Activated naive CD8-positive, alpha-beta T cell treated with anti-CD3 and anti-CD28 coated beads, Interleukin-2, amount 10 ng/mL, durations not matched to agents 7 days and 5 days (primary cell): ENCODE results near the gene ZNF492. TPM values are rescaled to one million over a fixed set of nuclear protein-coding genes. Genes with fewer than 3 reads are reported as not detected.
A peak's percentile ranks its signal among the peaks of the same experiment; 100 is the strongest.
"Not testable (repeated sequence)": the region's sequence is repeated elsewhere in the genome, so short reads cannot be mapped to it uniquely, and the experiment has no call there.

Experiments used
- ATAC-seq: fragments of 150-1000 bp; cut with Tn5 transposase; one replicate; pipeline ENCODE4 v1.10.0; 2021; ENCODE audit warnings: low read depth, moderate library complexity
- POLR2A ChIA-PET: fragments of 350-600 bp; sonication (Branson Sonifier 250); formaldehyde crosslinking; loops from one replicate; lab custom pipeline; 2021; ENCODE audit warnings: antibody characterized with exemption; lab: Charles Lee
- DNase-seq: peaks from one replicate; pipeline ENCODE4 v3.0.0; 2021
- H3K27ac Mint-ChIP-seq: one replicate; pipeline ENCODE4 v1.8.0; 2022; ENCODE audit warnings: mild to moderate bottlenecking, mixed read lengths
- H3K27me3 Mint-ChIP-seq: one replicate; pipeline ENCODE4 v1.8.0; 2022; ENCODE audit warnings: mild to moderate bottlenecking, moderate library complexity, mixed read lengths
- H3K36me3 Mint-ChIP-seq: one replicate; pipeline ENCODE4 v1.8.0; 2021; ENCODE audit warnings: mild to moderate bottlenecking, mixed read lengths
- H3K4me1 Mint-ChIP-seq: one replicate; pipeline ENCODE4 v1.8.0; 2021; ENCODE audit warnings: mixed read lengths
- H3K4me3 Mint-ChIP-seq: one replicate; pipeline ENCODE4 v1.8.0; 2022; ENCODE audit warnings: mild to moderate bottlenecking, moderate library complexity, mixed read lengths
- H3K9me3 Mint-ChIP-seq: one replicate; pipeline ENCODE4 v1.8.0; 2021; ENCODE audit warnings: mixed read lengths
- total RNA-seq, 2 experiments: library from RNA; stranded (reverse); gene quantifications; one replicate each; pipeline ENCODE4 v1.2.3, GENCODE V29; 2021

ZNF492 gene
- total RNA-seq, 2 experiments from 2014 or later, result 2.3 to 2.5 TPM

- H3K9me3 Mint-ChIP-seq, result peaks cover 12% of the 10 kb centered on the region
Measured at GRCh38 chr19:22622901-22623840, 11.0 kb upstream of the ZNF492 start.

GRCh38 chr19:22623841-22624221 lies 10.3 kb upstream of the ZNF492 start:
- POLR2A ChIA-PET, result no interaction called here
- no peak for ATAC-seq

More at GRCh38 chr19:22622901-22623840, 11.0 kb upstream of the ZNF492 start:
- Mint-ChIP-seq H3K27ac (no peak overlapping the region), H3K4me1 (no peaks in the 10 kb centered on the region), H3K36me3 (no peaks in the 10 kb centered on the region), H3K4me3 (no peak overlapping the region), H3K27me3 (no peaks in the 10 kb centered on the region)
- POLR2A ChIA-PET, result no interaction called here
- DNase-seq, result no peak
- no peak for ATAC-seq

GRCh38 chr19:22625266-22626035 lies 8.7 kb upstream of the ZNF492 start:
- Mint-ChIP-seq H3K27me3 (no peaks in the 10 kb centered on the region), H3K4me1 (no peaks in the 10 kb centered on the region), H3K36me3 (no peaks in the 10 kb centered on the region), H3K27ac (no peak overlapping the region), H3K9me3 (peaks cover 10% of the 10 kb centered on the region), H3K4me3 (no peak overlapping the region)
- POLR2A ChIA-PET, result no interaction called here
- ATAC-seq (no peak), DNase-seq (no peak)

More at GRCh38 chr19:22623841-22624221, 10.3 kb upstream of the ZNF492 start:
- Mint-ChIP-seq H3K27ac (no peak overlapping the region), H3K27me3 (no peaks in the 10 kb centered on the region), H3K4me1 (no peaks in the 10 kb centered on the region), H3K4me3 (no peak overlapping the region), H3K36me3 (no peaks in the 10 kb centered on the region), H3K9me3 (peaks cover 13% of the 10 kb centered on the region)
- DNase-seq, result no peak

GRCh38 chr19:22627526-22627925 lies 6.6 kb upstream of the ZNF492 start:
- Mint-ChIP-seq H3K27ac (no peak overlapping the region), H3K27me3 (no peaks in the 10 kb centered on the region), H3K9me3 (peaks cover 12% of the 10 kb centered on the region), H3K4me3 (no peak overlapping the region), H3K4me1 (no peaks in the 10 kb centered on the region), H3K36me3 (no peaks in the 10 kb centered on the region)
- DNase-seq, result no peak
- ATAC-seq, result no peak
- POLR2A ChIA-PET, result no interaction called here

GRCh38 chr19:22628401-22628800 lies 5.7 kb upstream of the ZNF492 start:
- Mint-ChIP-seq H3K4me3 (no peak overlapping the region), H3K27ac (no peak overlapping the region), H3K9me3 (peaks cover 12% of the 10 kb centered on the region), H3K4me1 (no peaks in the 10 kb centered on the region), H3K36me3 (no peaks in the 10 kb centered on the region), H3K27me3 (no peaks in the 10 kb centered on the region)
- POLR2A ChIA-PET, result no interaction called here
- DNase-seq (no peak), ATAC-seq (no peak)

GRCh38 chr19:22634450-22634827 lies 315 bp downstream of the ZNF492 start:
- DNase-seq (no peak), ATAC-seq (peak; percentile 25)
- H3K36me3 Mint-ChIP-seq, result peaks cover 12% of the 10 kb centered on the region
- H3K27ac Mint-ChIP-seq, result peak overlapping the region; percentile 96
- H3K4me3 Mint-ChIP-seq, result peak overlapping the region; percentile 97
- peaks cover 6% of the 10 kb centered on the region for H3K9me3 Mint-ChIP-seq
- H3K4me1 Mint-ChIP-seq, result no peaks in the 10 kb centered on the region
- no peaks in the 10 kb centered on the region for H3K27me3 Mint-ChIP-seq
- POLR2A ChIA-PET, result interaction anchor here (1.0 to 1.4 kb wide), 2 partner anchors 639 to 1614 kb away, joined by 3 to 4 read pairs; partner anchors contain the start of gene ZNF430

GRCh38 chr19:22685493-22685892 lies 51.4 kb downstream of the ZNF492 start:
- H3K27ac Mint-ChIP-seq, ATAC-seq, H3K4me1 Mint-ChIP-seq, POLR2A ChIA-PET, H3K27me3 Mint-ChIP-seq, H3K4me3 Mint-ChIP-seq, H3K36me3 Mint-ChIP-seq, DNase-seq: not testable (repeated sequence)
- peaks cover 15% of the 10 kb centered on the region for H3K9me3 Mint-ChIP-seq

GRCh38 chr19:22702661-22703060 lies 68.5 kb downstream of the ZNF492 start:
- H3K27ac Mint-ChIP-seq, H3K4me3 Mint-ChIP-seq, ATAC-seq, H3K4me1 Mint-ChIP-seq, DNase-seq, H3K36me3 Mint-ChIP-seq, H3K27me3 Mint-ChIP-seq, POLR2A ChIA-PET: not testable (repeated sequence)
- peaks cover 16% of the 10 kb centered on the region for H3K9me3 Mint-ChIP-seq

- POLR2A ChIA-PET, H3K27me3 Mint-ChIP-seq, DNase-seq, H3K27ac Mint-ChIP-seq, ATAC-seq, H3K4me1 Mint-ChIP-seq, H3K4me3 Mint-ChIP-seq, H3K36me3 Mint-ChIP-seq: not testable (repeated sequence)
- H3K9me3 Mint-ChIP-seq, result peaks cover 15% of the 10 kb centered on the region
Measured at GRCh38 chr19:22703096-22703495, 69.0 kb downstream of the ZNF492 start.

GRCh38 chr19:22708983-22709382 lies 74.9 kb downstream of the ZNF492 start:
- Mint-ChIP-seq H3K9me3 (peaks cover 11% of the 10 kb centered on the region), H3K27me3 (no peaks in the 10 kb centered on the region), H3K4me1 (no peaks in the 10 kb centered on the region), H3K4me3 (no peak overlapping the region), H3K36me3 (no peaks in the 10 kb centered on the region), H3K27ac (no peak overlapping the region)
- DNase-seq (no peak), ATAC-seq (no peak)
- POLR2A ChIA-PET, result no interaction called here

Other genes with a start within 250 kb of the ZNF492 start
- not detected for gene ZNF98, start 212.0 kb upstream of the ZNF492 start, total RNA-seq
- gene ZNF99, start 149.8 kb downstream of the ZNF492 start, total RNA-seq, result not detected
- not detected for gene ZNF723, start 198.0 kb downstream of the ZNF492 start, total RNA-seq